ENCODE measurements around the gene RMDN3.

Gene RMDN3, protein sequence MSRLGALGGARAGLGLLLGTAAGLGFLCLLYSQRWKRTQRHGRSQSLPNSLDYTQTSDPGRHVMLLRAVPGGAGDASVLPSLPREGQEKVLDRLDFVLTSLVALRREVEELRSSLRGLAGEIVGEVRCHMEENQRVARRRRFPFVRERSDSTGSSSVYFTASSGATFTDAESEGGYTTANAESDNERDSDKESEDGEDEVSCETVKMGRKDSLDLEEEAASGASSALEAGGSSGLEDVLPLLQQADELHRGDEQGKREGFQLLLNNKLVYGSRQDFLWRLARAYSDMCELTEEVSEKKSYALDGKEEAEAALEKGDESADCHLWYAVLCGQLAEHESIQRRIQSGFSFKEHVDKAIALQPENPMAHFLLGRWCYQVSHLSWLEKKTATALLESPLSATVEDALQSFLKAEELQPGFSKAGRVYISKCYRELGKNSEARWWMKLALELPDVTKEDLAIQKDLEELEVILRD

DNA sequence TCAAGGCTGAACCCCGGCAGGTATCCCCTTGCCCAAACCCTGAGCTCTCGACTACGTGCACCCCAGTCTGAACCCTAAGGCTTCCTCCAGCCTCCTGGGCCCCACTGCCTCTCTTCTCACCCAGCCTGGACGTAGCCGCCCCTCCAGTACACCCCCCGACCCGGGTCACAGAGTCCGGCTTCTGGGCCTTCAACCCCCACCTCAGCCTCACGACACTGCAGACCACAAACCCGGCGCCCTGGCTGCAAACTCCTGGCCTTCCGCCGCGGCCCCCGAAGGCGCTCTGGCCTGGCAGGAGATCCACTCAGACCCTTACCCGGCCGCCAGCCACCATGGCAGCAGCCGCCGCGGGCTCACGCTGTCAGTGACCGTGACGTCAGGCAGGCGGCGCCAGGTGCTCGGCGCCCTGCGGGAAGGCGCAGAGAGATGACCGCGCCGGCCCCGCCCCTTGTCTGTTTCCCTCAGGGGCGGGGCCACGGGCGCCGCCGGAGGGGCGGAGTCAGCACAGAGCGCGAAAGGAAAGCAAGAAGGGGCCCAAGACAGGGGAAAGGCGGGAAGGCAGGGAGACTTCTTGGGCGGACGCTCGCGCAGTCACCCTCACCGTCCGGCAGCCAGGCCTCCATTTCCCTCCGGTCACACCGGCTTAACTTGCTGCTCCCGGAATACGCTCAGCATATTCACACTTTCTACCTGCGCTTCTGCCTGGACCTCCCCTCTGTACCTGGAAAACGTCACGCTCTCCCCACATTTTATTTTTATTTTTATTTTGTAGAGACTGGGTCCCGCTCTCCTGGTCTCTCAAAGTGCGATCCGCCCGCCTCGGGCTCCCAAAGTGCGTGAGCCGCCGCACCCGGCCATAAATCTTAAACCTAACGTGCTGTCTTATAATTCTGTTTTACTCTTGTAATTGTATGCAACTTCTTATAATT lies at the start of gene RMDN3:
RMDN3 (minus strand) TSS at position 372 of the 929 bp plus-strand sequence. CDS start 471 bp downstream, outside the sequence.
- DNase-seq (ENCODE audit: low read depth): peak; percentile 91

DNA sequence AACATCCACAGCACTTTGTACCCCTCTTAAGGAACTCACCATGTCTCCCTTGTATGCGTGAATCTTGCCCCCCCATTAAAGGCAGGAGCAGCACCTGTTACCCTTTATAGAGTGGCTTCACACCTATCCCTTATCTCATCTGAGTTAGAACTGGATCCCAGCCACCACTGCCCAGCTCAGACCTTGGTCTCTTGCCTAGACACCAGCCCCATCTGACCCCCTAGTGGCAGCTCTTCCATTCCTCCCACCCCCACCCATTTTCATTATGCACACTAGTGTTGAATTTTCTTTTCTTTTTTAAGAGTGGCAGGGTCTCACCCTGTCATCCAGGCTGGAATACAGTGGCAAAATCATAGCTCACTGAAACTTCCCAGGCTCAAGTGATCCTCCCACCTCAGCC lies 48.6 kb upstream of the RMDN3 start:
- no peak for DNase-seq (ENCODE audit: low read depth)

DNA sequence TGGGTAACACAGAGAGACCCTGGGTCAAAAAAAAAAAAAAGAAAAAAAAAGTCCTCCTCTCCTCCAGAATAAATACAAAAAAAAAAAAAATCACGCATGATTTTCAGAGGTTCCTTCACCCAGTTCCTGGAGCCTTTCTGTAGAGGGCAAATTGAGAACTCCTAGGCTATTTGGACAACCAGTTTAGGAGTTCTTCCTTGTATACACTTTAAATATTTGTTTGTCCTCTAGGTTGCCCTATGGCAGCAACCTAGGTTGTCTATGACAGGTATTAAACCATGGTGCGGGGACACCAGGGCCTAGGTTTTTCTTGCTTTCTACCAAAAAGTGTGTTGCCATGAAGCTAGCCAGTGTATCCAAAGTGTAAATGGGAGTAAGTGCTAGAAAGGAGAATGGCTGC lies 48.0 kb upstream of the RMDN3 start:
- DNase-seq (ENCODE audit: low read depth): no peak

DNA sequence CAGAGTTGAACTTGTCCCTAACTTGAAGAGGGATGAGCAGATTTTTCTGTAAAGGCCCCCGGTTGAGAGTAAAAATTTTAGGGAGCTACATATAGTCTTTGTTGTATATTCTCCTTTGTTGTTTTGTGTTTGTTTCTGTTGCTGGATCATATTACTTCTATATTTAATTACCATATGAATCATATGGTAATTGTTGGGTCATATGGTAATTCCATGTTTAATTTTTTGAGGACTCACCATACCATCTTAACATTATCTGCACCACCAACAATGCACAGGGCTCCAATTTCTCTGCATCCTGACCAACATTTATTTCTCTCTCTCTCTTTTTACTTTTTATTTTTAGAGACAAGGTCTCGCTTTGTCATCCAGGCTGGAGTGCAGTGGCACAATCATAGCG lies 44.5 kb upstream of the RMDN3 start:
- DNase-seq (ENCODE audit: low read depth): no peak

DNA sequence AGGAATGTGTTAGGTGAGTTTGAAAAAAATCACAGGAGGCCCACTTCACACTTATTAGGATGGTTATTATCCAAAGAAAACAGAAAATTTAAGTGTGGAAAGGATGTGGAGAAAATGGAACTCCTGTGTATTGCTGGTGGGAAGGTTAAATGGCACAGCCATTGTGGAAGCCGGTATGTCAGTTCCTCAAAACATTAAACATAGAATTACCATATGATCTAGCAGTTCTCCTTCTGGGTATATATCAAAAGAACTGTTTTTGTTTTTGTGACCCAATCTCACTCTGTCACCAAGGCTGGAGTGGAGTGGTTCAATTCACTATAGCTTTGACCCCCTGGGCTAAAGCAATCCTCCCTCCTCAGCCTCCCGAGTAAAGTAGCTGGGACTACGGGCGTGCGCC lies 41.5 kb upstream of the RMDN3 start:
- no peak for DNase-seq (ENCODE audit: low read depth)

DNA sequence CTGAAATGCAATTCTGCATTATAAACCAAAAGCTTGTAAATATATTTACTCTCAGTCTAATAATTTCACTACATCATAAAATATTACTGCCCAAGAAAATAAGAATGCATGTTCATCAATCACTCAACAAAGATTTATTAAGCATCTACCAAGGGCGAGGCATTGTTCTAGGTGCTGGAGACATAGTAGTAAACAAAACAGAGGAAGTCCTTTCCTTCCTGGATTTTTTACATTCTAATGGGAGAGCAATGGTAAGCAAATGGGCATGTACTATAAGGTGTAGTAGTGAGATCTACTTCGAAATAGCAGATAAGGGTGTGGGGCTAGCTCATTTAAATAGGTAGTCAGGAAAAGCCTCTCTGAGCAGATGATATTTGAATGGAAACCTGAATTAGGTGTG lies 41.0 kb upstream of the RMDN3 start:
- no peak for DNase-seq (ENCODE audit: low read depth)

DNA sequence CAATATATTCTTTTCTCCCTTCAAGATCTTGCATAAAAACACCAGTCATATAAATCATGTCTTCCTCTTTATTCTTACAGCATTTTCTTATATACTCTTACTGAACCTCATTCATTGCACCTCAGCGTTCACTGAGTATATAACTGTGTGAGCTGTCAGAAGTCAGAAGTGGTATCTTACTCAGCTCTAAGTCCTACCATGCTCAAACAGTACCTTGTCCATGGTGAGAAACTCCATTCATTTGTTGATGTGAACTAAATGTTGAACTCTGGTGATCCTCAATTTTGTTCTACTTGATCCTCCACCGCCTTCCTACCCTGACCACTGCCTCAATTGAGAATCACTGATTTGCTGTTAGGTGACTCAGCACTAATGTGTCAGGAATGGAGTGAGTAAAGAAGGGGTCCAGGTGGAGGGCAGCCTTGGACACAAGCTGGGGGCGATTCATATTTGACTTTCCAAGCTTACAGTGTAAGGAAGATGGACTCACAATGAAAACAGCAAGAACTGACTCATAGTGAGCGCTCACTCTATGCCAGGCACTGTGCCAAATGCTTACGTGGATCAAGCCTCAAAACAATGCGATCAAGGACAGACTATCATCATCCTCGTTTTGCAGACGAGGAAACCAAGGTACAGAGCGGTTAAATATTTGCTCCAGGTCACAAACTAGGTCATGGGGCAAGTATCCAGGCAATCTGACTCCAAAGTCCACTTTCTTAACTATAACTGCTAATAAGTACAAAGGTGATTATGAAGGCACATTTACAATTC lies 38.3 kb upstream of the RMDN3 start:
- DNase-seq (ENCODE audit: low read depth): no peak

DNA sequence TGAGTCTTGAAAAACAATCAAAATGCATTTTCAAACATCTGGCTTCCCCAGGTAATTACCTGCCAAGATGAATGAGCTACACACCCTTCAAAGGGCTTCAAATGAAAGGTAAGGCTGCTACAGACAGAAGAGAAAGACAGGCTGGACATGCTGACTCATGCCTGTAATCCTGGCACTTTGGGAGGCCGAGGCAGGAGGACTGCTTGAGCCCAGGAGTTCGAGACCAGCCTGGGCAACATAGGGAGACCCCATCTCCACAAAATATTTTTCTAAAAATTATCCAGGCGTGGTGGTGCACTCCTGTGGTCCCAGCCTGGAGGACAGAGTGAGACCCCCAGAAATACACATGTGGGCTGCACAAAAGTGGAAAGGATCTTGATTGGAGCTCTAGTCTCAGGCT lies 37.3 kb upstream of the RMDN3 start:
- no peak for DNase-seq (ENCODE audit: low read depth)

DNA sequence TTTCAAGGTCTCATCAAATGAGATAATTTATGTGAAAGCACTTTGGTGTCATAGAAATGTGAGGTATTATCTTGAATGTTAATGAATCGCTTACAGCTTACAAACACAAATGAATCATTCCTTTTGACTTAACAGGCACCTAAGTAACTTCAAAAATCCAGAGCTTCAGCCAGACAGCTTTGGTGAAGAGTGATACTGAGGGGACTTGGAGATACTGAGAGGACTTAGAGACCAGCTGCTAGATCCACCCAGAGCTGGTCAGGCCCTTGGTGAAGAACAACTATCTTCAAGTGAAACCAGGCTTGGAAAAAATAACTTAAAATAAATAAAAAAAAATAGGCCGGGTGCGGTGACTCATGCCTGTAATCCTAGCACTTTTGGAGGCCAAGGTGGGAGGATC lies 35.7 kb upstream of the RMDN3 start:
- no peak for DNase-seq (ENCODE audit: low read depth)

DNA sequence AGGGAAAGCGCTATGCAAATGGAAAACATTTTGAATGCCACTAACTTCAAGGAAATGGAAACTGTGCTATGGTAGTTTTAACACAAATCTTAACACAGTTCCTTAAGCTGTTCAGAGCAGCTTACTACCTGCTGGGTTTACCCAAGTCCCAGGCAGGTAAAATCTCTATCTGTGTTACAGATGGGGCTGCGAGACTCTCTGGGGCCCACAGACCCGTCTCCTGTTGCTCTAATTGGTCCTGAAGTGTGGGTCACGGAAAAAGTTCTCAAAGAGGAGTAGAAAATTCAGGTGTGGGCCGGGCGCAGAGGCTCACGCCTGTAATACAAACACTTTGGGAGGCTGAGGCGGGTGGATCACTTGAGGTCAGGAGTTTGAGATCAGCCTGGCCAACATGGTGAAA lies 34.9 kb upstream of the RMDN3 start:
- no peak for DNase-seq (ENCODE audit: low read depth)

DNA sequence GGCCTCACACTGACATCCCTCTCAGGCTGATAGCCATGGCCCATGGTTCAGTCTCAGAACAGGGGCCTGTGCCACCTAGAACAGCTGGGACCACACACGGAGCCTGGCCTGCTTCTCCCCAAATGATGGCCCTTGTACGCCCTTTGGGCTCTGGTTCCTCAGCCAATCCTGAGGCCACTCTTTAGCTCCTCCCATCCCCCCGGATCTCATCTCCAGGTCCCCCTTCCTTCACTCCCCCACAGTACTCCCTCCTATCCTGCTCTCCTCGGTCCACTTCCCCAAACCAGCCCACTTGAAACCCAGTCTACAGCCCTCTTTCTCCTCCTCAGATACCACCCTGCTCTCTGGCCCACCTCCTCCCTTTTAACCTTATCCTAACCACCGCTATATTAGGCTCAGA lies 34.1 kb upstream of the RMDN3 start:
- no peak for DNase-seq (ENCODE audit: low read depth)

DNA sequence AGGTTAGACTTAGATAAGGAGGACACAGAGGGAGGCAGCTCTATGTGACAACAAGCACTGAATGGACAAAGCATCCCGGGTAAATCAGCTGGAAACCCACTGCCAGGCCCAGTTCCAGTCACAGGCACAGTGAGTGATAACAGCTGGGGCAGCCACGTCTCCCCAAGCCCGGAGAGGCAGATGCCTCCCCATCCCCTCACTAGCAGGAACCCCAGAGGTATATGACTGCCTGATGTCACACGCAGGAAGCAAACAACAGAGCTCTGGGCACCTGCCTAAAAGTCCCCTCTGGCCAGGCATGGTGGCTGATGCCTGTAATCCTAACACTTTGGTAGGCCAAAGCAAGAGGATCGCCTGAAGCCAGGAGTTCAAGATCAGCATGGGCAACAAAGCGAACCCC lies 32.9 kb upstream of the RMDN3 start:
- no peak for DNase-seq (ENCODE audit: low read depth)

DNA sequence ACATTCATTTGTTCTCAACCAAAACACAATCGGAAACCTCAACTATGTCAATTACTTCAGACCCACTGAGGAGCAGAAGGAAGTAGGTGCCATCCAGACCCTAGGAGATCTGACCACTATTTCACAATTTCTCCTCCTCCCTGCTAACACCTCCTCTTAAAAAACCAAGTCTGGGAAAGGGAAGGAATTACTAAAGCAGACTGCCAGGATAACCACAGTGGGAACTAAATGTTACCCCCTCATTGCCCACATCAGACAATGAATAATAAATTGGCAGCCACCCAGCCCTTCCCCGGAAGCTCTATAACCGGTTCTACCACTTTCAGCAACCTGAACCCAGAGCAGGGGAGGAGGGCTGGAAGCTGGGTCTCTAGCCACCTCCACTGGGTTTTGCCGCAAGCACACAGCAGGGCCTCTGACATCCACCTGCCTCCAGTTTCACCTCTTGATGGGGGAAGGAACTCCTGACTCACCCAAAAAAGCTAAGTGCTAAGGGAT lies 32.3 kb upstream of the RMDN3 start:
- peak; percentile 60 for DNase-seq (ENCODE audit: low read depth)

DNA sequence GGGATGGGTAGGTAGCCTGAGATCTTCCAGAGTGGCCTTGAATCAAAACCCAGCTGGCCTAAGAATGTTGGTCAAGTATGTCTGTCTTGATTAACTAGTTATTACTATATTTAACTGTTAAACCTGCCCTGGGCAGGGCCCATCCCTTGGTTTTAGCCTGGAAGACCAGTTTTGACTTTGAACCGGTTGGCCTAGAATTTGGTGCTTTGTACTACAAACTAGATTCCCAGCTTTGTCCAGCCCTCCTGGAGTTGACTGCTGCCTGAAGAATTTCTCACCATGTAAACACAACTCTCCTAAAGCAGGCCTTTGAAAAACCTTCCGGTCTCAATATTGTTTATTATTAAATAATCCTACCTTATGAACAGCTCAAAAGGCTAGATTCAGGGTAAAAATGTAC lies 30.8 kb upstream of the RMDN3 start:
- no peak for DNase-seq (ENCODE audit: low read depth)

DNA sequence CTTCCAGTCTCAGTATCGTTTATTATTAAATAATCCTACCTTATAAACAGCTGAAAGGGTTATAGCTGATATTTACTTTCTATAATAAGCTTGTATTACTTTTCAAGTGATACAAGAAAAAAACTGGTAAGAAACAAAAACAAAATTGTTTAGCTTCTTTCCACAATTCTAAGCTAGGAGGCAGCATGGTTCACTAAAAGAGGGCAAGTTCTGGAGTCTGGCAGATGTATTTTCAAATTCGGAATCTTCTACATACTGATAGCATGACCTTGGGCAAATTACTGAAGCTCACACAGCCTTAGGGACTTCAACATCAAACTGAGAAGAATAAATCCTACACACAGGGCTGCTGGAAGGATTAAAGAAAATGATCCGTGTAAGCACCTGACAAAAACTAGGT lies 30.1 kb upstream of the RMDN3 start:
- no peak for DNase-seq (ENCODE audit: low read depth)

DNA sequence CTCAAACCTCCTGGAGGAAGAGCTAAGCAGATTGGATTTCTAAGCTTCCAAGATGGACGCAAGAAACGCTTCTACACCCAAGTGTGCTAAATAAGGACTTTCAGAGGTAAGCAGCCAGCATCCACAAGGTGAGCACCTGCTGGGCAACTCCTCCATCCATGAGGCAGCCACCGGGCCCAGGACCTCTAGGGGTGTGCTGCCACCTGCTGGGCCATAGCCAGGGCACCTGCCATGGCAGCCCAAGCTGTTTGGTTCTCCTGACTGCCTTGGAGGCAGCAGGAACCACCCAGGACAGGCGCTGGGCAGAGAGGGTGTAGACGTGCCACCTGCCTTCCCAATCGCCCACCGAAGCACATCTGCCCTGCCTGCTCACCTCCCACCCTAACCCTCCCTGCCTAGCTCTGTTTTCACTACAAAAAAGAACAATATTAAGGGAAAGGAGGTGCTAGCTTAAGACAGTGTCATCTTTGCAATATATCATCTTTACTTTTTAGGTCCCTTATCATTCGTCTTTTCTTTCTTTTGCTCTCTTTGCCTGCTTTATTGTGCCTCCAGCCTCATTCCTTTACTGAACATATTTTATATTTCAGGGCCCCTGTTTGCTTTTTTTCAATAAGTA lies 27.7 kb upstream of the RMDN3 start:
- DNase-seq (ENCODE audit: low read depth): peak; percentile 72

DNA sequence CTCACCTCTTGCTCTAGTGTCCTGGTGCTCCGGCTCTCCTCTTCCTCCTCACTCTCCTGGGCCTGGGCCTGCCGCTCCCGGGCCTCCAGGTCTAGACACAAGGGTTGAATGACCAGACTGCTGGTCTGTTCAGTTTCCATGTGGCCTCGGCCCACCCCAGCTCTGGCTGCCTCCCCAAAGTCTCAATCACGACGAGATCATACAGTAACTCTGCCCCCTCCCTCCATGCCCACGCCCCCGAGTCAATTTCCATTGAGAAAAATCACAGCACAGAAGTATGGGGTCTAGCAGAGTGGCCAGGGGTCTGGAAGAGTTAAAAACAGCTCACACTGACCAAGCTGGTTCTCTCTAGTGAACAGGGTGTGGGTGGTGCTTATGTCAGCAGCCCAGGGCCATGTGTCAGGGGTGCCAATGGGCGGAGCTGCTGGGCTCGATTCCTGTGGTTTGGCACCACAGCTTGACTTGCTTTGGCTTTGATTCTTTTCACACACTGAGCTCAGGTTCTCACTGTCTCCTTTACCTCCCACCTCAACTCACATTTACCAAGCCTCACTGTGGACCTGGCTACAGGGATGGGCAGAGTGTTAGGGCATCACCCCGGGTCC lies 21.6 kb upstream of the RMDN3 start:
- peak; percentile 28 for DNase-seq (ENCODE audit: low read depth)

DNA sequence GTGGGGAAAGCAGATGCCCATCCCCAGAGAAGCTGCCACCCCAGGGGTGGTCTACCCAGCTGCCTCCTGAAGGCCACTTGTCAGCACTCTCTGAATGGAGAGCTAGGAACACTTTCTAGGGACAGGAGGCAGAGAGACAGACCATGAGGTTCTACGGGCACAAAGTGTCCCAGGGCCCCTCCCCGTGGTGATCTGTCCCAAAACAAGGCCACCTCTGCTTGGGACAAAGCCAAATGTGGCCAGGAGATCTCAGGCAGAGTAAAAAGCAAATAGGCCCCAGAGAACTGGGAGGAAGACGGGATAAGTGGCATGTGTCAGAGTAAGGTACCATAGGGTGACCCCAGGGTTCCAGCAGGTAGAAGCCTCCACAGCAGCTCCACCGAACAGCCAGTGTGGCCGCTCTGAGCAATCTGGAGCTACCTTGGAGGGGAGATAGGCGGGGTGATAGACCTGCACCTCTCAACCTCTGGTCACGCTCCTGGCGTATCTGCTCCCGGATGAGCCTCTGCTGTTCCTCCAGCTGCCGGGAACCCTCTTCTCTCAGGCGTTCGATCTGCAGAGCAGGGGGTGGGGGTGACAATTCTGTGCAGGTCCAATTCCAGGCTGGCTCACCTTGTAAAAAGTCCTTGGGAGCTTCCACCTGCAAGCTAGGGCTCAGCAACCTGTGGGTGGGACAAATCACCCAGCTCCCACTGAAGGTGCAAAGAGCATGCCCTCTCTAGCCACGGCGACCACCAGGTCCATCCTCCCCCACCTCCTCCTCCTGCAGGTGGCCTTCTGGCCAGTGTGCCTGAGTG lies 20.9 kb upstream of the RMDN3 start:
- no peak for DNase-seq (ENCODE audit: low read depth)

DNA sequence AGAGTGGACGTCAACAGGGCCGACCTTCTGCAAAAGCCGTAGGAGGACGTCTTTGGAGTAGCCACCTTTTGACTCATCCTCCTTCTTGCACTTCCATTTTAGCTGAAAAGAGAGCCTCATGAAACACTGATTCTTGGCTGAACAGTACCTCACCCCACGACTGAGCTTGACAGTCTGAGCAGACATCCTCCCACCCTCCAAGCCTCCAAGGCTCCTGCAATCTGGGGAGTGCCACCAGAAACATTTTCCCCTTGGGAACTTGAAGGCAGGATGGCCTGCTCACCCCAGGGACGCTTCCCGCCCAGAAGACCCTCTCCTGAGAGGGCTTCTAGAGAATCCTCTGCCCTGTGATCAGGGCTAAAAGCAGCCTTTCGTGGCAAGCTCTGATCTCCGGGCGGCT lies 20.0 kb upstream of the RMDN3 start:
- DNase-seq (ENCODE audit: low read depth): no peak

DNA sequence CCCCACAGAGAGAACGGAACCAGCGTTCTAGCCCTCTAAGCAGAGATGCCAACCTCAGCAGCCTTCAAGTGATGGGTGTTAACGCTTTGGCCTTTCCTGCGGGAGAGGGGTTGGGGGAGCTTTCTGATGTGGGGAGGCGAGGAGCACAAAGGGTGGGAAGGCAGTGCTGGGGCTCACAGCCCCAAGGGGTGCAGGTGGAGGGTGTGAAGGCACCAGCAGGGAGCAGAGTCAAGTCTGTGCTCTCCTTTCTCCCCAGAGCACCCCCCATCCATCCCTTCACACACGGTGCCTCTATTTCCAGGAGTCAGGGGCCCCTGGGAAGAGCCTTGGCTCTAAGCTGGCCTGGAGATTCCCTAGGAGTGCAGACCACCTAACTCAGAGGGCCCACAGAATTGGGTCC lies 18.8 kb upstream of the RMDN3 start:
- no peak for DNase-seq (ENCODE audit: low read depth)
